Activated CD8-positive, alpha-beta memory T cell treated with anti-CD3 and anti-CD28 coated beads for 48 hours (primary cell): ENCODE results near the gene ERO1B.
A peak's percentile ranks its signal among the peaks of the same experiment; 100 is the strongest.

Experiments
- DNase-seq, 3 experiments: peaks; one replicate each; pipeline ENCODE4 v3.0.0-alpha.2; 2020; ENCODE audit warnings: low read depth in 2 of 3, low spot score in 2 of 3

The ERO1B gene

DNA sequence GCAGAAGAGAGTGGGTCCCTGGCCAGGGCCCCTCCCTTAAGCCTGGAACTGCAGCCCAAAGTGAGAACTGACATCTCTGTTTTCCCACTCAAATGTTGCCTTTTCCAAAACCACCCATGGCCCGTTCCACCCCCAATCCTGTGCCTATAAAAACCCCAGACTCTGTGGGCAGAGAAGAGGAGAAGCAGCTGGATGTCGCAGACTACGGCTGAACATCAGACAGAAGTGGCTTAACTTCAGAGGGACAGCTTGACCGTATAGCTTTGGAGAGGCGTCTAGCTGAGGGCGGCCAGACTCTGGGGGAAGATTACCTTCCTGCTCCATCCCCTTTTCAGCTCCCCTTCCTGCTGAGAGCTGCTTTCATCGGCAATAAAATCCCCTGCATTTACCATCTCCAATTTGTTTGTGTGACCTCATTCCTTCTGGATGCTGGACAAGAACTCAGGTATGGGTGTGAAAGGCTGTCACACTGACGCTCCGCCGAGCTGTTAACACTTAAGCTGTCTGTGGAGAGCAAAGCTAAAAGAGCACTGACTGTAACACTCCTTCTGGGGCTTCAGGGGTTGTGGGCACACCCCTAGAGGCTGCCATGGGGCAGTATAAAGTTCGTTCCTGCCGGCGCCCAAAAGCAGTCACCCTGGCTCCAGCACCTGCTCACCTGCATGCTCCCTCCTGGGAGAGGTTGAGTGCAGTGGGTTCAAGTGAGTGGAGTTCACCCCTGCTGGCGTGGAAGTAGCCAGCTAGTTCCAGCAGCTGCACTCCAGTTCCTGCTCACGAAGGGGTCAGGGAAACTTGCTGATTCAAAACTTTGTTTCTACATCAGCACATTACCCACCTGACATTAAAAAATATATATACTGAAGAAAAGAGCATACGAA, 19.6 kb upstream of the ERO1B start:
- no peak for DNase-seq

DNA sequence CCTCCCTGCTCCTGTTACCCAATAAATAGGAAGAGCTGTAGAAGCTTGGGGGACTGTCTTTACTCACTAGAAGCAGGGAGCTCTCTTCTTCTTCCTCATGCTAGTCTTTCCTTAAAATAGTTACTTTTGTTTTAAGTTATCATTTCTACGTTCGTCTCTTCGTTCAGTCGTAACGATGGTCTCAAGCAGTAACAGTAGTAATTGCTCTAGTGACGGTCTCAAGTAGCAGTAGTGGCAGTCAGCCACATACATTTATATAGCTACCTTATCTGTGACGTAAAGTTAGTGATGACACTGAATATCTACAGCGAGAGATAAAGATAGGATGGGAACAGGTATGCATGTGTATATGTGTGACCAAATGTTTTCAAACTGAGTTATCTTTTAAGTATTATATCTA, 15.4 kb upstream of the ERO1B start:
- no peak for DNase-seq

DNA sequence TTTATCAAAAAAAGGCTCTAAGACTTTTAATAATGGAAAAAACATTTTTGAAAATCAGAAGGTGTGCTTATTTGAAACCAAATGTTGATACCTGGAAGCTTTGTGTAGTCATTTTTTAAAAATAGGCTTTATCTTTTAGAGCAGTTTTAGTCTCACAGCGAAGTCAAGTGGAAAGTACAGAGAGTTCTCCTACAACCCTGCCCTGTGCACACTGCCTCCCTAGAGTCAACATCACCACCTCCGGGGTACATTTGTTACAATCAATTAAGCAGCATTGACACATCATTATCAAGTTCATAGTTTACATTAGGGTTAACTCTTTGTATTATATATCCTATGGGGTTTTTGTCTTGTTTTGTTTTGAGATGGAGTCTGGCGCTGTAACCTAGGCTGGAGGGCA, 10.7 kb upstream of the ERO1B start:
- no peak for DNase-seq

DNA sequence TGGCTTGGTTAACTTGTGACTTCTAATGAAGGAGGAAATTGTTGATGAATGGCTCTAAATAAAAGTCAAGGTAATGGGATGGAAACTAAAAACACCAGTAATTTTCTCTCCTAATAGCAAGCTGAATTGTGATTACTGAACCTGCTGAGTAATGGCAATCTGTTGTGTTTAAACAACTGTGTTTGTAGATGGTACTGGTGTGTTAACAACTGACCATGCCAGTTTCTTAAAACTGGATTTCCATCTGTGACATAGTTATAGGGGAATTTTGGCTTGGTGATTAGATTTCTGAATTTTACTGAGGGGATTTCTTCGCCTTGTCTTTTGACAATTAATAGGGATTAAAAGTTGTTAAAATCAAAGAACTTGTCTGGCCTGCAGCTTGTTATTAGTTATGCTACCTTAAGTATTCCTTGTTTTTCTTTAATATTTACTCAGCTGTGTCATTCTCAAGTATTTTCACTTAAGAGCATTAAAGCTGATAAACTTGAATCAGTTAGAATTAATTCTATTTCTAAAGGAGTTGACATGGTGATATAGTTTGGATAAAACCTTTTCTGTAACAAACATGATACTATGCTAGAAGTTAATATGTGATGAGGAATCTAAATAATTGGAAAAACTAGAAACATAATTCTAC, 7.9 kb upstream of the ERO1B start:
- no peak for DNase-seq

DNA sequence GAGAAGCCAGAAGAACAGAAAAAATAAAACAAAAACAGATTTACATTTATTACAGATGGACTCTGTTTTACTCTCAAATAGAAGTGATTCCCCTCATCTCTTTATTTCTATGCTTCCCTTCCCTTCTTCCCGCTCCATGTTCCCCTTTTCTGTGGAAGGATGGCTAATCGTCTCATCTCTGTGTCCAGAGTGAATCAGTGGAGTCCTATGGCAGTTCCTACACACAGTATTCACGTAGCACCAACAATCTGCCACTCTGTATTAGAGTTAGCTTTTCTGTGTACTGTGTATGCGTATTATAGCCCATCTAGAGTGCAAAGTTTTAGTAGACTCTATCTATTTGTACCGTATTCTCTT, 6.8 kb upstream of the ERO1B start:
- DNase-seq, result no peak

DNA sequence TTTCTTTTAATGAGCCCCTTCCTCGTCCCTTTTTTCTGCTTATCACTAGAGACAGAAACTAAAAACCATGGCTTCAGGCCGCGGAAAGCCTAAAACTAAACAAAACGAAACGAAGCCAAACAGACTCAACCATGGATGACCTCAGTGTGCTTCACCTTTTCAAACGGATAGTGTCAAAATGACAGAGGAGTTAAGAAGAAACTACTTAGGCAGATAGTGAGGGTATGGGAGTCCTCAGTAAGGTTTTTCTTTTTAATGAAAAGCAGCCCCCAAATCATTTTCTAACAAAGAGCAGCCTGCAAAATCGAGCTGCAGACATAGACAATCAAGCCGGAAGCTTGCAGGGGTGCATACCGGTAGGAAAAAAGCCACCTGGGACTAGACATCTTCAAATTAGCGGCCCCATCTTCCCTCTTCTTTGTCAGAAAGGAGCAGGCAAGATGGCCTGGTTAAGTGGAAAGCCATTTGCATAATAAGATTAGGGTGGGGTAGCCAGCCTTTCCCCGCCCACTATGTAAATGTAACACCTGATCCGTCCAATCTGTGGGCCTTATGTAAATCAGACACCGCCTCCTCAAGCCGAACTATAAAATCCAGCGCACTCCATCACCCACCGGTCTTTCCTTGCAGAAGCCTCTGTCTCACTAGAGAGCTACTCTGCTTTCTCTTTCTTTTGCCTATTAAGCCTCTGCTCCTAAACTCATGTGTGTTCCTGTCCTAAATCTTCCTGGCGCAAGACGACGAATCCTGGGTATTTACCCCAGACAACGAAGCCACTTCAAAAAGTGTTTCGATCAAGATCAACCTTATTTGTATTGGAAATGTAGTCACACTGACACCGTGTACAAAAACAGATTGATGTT, 6.2 kb upstream of the ERO1B start:
- no peak for DNase-seq

DNA sequence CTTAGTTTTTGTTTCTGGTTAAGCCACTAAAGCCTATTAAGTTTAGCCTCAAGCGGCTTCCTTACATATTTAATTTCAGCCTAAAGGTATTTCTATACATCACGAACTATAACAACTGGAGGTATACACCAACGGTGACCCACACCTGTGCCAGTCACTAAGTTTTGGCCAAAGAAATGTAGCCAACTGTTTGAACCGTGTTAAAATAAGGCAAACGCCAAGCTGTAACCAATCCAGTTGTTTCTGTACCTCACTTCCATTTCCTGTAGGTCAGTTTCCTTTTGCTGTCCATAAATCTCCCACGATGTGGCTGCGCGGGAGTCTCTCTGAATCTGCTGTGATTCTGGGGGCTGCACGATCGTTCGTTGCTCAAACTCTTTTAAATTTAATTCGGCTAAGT, 5.6 kb upstream of the ERO1B start:
- DNase-seq, result no peak

DNA sequence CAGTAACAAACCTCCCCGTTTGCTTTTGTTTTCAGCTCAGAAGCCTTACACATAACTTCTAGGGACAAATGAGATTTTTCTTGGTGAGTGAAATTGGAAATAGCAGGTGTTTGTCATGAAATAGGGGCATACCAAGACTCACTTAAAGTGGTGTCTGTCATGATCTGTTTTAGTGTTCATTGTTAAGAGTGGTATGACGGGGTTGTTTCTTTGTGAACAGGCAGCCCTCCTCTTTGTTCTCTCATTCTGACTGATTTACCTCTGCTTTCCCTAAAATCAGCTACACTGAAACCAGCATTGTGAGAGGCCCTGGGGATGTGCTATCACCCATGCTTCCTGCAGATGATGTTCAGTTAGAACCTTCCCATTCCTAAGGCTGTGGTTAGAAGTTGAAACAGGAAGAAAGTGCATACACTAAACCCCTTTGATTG, 2.5 kb upstream of the ERO1B start:
- DNase-seq, result no peak

DNA sequence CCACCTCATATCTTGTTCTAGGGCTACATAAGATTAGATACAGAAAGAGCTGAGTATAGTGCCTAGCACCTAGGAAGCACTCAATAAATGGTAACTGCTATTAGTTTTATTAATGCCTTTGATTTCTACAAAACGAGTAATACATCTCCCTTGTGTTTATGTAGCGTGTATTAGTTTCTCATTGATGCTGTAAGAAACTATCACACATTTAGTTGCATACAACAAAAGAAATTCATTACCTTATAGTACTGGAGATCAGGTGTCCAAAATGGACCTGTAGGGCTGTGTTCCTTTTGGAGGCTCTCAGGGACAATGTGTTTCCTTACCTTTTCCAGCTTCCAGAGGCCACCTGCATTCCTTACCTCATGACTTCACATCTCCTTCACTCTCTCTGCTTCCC, 961 bp upstream of the ERO1B start:
- no peak for DNase-seq

DNA sequence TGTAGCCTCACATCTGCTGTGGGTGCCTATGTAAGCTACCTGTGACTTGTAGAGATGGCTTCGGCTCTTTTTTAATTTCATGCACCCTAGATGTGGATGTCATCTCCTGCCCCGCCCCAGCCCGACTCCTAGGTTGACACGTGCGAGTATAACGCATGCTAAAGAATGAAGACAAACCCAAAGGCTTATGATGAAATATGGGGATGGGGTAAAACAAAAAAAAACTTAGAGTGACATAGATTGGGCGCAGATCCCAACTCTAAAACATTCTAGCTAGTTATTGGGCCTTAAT, 613 bp upstream of the ERO1B start:
- no peak for DNase-seq

DNA sequence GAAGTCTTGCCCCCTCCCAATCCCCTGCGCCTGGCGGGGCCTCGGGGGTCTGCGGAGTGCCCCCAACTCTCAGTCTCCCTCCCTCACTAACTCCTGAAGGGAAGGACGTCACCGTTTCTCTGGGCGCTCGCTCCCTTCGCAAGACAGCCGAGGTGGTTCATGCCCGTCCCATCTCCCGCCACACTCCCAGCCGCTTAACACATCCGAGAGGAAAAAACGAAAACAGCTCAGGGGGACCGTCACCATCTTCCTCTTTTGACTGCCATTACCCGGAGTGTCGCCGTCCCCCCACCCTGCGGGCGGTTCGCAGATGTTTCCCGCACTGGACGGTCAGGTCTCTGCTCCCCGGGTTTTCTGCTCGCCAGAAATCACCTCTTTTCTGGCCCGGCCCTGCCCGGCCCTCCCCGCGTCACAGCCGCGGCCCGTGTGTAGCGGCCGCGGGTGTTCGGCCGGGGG, 532 bp downstream of the ERO1B start:
- peak in 2 of 3 experiments; percentile 12 to 14 for DNase-seq

DNA sequence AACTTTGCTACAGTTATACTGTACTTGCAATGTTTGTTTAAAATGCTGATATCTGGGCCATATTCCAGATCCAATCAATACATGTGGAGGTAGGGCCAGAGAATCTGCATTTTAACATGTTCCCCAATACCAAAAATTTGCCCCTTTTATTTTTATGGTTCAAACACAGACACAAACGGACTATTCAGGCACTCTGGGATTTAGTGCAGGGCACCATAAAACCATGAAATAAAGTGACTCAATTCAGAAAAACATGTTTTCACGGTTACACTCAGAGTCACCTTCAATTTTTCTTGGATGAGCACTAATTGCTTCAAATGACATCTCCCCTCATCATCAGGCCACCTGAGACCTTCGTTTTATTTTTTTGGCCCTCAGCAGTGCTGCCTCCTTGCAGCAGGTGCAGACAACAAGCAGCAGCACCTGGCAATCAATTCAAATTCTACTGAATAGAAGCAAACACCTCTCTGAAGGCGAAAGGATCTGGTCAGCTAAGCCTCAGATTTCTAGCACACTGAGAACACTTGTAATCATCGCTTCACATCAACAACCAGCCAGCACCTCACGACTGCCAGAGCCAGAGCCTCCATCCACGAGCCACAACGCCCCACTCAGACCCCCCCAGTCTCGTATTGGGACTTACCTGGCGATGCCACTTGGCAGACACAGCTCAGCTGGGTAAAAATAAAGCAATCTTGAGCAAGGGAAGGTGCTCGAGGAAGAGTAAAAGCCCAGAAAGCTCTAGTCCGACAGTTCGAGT, 1.1 kb downstream of the ERO1B start:
- no peak for DNase-seq

DNA sequence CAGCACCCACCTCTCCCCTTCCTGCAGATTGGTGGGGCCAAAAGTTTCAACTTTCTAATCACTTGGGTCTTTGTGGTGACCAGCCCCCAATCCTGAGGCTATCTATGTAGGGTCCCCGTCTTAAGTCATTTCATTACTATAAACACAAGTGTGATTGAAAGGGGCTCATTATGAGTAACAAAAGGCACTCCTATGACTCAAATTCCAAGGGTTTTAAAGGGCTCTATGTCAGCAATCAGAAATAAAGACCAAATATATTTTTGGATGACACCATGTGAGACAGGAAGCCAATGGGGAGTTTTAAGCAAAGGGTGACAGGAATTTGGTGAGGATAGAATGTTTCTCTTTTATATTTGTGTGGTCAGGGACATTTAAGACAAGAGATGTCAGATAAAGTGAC, 6.2 kb downstream of the ERO1B start:
- DNase-seq, result no peak

DNA sequence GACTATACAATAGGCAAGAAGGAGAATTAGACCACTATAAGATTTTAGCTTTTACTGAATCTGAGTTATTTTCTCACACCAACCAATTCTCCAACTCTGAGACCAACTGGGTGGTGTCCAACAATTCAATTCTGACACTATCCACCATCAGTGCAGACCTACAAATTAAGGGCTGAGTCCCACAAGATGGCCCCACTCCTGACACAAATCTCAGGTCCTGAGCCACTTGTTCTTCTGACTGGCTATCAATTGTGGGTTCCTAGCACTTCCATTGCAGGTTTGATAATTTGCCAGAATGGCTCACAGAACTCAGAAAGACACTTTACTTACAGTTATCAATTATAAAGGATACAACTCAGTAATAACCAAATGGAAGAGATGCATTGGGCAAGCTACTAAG, 6.7 kb downstream of the ERO1B start:
- DNase-seq, result no peak

DNA sequence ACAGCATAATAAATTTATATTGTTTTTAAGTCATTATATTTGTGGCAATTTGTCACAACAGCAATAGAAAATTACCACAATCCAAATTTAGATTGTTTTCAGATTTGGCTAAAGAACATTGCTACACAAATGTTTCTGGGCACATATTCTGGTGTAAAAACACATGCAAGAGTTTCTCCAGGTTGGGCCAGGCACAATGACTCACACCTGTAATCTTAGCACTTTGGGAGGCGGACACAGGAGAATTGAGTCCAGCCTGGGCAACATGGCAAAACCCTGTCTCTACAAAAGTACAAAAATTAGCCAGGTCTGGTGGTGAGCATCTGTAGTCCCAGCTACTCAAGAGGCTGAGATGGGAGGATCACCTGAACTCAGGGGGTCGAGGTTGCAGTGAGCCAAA, 8.4 kb downstream of the ERO1B start:
- no peak for DNase-seq

DNA sequence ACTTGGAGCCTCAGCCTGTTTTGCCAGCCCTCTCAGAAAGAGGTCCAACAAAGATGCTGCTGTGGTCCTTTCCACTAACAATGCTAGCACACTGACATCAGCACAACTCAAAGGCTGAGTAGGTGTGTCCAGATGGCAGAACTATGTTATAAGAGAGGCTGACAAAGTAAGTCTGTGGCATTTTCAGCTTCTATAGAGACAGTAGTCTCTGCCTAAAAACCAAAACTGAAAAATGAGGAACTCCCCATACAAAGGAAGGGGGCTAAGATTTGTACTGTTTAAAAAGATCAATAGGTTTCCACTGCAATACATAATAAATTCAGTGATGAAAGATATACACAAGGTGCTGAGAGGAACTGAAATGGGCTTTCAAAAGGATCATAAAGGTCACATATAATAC, 12.3 kb downstream of the ERO1B start:
- DNase-seq, result no peak

DNA sequence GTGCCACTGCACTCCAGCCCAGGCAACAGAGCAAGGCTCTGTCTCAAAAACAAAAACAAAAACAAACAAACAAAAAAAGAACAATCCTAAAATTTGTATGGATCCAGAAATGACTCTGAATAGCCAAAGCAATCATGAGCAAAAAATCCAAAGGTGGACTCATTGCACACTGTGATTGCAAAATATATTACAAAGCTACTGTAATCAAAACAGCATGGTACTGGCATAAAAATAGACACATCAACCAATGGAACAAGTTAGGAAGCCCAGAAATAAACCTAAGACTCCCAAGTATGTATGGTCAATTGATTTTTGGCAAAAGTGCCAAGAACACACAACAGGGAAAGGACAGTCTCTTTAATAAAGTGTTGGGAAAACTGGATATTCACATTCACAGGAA, 19.9 kb downstream of the ERO1B start:
- DNase-seq, result no peak

DNA sequence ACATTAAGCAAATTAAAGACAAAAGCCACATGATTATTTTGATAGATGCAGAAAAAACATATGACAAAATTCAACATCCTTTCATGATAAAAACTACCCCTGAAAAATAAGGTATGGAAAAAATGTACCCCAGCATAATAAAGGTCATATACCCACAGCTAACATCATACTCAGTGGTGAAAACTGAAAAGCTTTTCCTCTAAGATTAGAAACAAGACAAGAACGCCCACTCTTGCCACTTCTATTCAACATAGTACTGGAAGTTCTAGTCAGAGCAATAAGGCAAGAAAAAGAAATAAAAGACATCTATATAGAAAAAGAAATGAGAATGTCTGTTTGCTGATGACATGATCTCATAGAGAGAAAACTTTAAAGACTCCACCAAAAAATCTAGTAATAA, 20.7 kb downstream of the ERO1B start:
- DNase-seq, result no peak

DNA sequence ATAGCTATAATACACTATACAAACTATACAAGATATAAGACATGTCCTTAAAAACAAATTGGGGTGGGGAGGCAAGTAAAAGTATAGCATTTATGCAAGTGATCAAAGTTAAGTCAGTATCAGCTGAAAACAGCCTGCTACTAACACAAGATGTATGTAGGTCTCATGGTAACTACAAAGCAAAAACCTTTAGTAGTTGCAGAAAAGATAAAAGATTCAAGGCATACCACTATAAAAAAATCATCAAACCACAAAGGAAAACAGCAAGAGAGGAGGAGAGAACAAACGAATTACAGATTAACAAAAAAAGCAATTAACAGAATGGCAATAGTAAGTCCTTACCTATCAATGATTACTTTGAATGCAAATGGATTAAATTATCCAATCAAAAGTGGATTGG, 22.7 kb downstream of the ERO1B start:
- DNase-seq, result no peak

DNA sequence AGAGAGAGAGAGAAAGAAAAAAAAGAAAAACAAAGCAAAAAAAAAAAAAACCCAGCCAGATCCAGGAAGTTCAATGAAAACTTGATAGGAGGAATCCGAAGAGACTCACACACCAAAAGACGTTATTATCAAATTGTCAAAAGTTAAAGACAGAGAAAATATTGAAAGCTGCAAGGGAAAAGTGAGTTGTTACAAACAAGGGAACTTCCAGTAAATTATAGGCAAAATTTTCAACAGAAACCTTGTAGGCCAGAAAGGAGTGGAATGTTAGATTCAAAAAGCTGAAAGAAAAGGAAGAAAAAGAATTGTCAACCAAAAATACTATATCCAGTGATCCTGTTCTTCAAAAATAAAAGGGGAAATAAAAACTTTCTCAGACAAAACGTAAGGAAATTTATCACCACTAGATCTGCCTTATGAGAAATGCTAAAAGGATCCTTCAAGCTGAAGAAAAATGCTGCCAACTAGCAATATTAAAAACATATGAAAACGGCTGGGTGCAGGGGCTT, 23.6 kb downstream of the ERO1B start:
- DNase-seq, result no peak

DNA sequence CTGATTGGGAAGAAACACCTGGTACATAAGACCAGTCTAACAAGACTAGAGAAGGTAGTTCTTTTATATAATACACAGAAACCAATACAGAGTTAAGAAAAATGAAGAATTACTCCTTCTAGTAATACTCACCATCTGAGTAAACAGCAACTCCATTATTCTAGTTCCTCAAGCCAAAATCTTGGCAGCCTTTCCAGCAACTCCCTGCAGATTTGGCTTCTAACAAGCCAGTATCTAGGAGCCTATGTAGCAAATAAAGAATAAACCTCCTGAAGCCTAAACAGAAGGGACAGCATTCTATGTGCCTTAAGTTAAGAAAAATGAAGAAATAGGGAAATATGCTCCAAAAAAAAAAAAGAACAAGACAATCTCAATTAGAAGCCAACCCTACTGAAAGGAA, 24.5 kb downstream of the ERO1B start:
- DNase-seq, result no peak
